K562 (cell line): Measurements from ENCODE around the gene WDR90. TPM values are rescaled to one million over a fixed set of nuclear protein-coding genes. Genes with fewer than 3 reads are reported as not detected.

ENCODE experiments used
- ATAC-seq: fragments of 200-7000 bp; cut with Tn5 transposase; 3 replicates; pipeline ENCODE4 v1.9.1; 2020; ENCODE audit warnings: moderate library complexity
- BruUV-seq: library from RNA; stranded (reverse); fragments of 400-500 nt; replicated peaks from 2 replicates; lab custom pipeline; 2021; lab: Mats Ljungman, UMichigan
- CTCF ChIA-PET: fragments of 300-600 bp; formaldehyde crosslinking; extraction: SDS; loops from one replicate; lab custom pipeline; 2021; ENCODE audit warnings: low intra/inter-chr PET ratio; lab: Yijun Ruan, JAX
- POLR2A ChIA-PET: fragments of 300-600, 350-650 bp; sonication (Branson Sonifier 250); formaldehyde crosslinking; extraction: SDS; loops from one replicate; lab custom pipeline; 2021; ENCODE audit warnings: antibody characterized with exemption, inconsistent platforms; lab: Yijun Ruan, JAX
- DNase-seq, 4 experiments: peaks; one replicate each; pipeline versions ENCODE4 v3.0.0 to v3.0.0-alpha.2; 2011 to 2018; ENCODE audit warnings: low spot score in 3 of 4, mixed read lengths in 3 of 4; ENCODE audit errors: extremely low read depth in 1 of 4
- FAIRE-seq: peaks from 2 replicates; lab custom pipeline; 2011; peaks lifted over from hg19 to GRCh38; lab: Jason Lieb, UNC
- H2AFZ ChIP-seq: 2 replicates; pipeline ENCODE4 v1.6.0; 2011; ENCODE audit warnings: low read depth, low read length, control low read depth, inconsistent platforms
- H3K27ac ChIP-seq: fragments of 200-600 bp; 3 replicates; pipeline ENCODE4 v1.8.0; 2011; ENCODE audit warnings: low read depth, mild to moderate bottlenecking, control low read depth, inconsistent platforms, low read length, moderate library complexity, mixed read lengths; ENCODE audit errors: extremely low read depth
- H3K27me3 ChIP-seq, 2 experiments: fragments of 300-600 bp in 1 of 2; 2 replicates in 1 of 2; 3 replicates in 1 of 2; pipeline versions ENCODE4 v1.6.0 to v1.8.0; 2011; ENCODE audit warnings: inconsistent platforms in 2 of 2, low read length in 2 of 2, mild to moderate bottlenecking in 1 of 2, mixed read lengths in 1 of 2, moderate library complexity in 1 of 2; ENCODE audit not compliant: control insufficient read depth in 2 of 2, insufficient read depth in 2 of 2
- H3K36me3 ChIP-seq: fragments of 300-600 bp; 3 replicates; pipeline ENCODE4 v1.8.0; 2011; ENCODE audit warnings: mild to moderate bottlenecking, low read length, inconsistent platforms; ENCODE audit not compliant: control insufficient read depth, insufficient read depth
- H3K4me1 ChIP-seq, 2 experiments: fragments of 200-600 bp in 1 of 2; replicated peaks in 1 of 2; 2 replicates in 1 of 2; 3 replicates in 1 of 2; pipeline versions ENCODE4 v1.5.1 to v1.8.0; 2011; ENCODE audit warnings: inconsistent platforms in 2 of 2, low read length in 2 of 2, mild to moderate bottlenecking in 1 of 2, mixed read lengths in 1 of 2, moderate library complexity in 1 of 2; ENCODE audit not compliant: control insufficient read depth in 2 of 2, insufficient read depth in 2 of 2
- H3K4me2 ChIP-seq: 2 replicates; pipeline ENCODE4 v1.6.1; 2011; ENCODE audit warnings: low read length, control low read depth, inconsistent platforms, mixed read lengths; ENCODE audit not compliant: insufficient read depth
- H3K4me3 ChIP-seq: fragments of 200-600 bp; sonication (generic), shearing (Covaris generic); 2 replicates; pipeline ENCODE4 v1.5.1; 2016; ENCODE audit warnings: control low read depth, inconsistent platforms
- H3K79me2 ChIP-seq: fragments of 200-600 bp; 3 replicates; pipeline ENCODE4 v1.8.0; 2011; ENCODE audit warnings: low read length, inconsistent platforms; ENCODE audit not compliant: control insufficient read depth, insufficient read depth
- H3K9ac ChIP-seq, 2 experiments: 2 replicates each; pipeline versions ENCODE4 v1.6.0 to v1.6.1; 2011; ENCODE audit warnings: low read depth in 2 of 2, low read length in 2 of 2, control low read depth in 1 of 2, inconsistent platforms in 1 of 2, mild to moderate bottlenecking in 1 of 2, mixed read lengths in 1 of 2; ENCODE audit not compliant: insufficient read depth in 1 of 2
- H3K9me1 ChIP-seq: one replicate; pipeline ENCODE4 v1.6.0; 2011; ENCODE audit warnings: inconsistent platforms, mild to moderate bottlenecking, low read length, moderate library complexity; ENCODE audit not compliant: control insufficient read depth, insufficient read depth
- H3K9me3 ChIP-seq: replicated peaks from 2 replicates; pipeline ENCODE4 v1.5.1; 2011; ENCODE audit warnings: low read depth, low read length, inconsistent platforms; ENCODE audit not compliant: control insufficient read depth, insufficient read depth
- H4K20me1 ChIP-seq: replicated peaks from 2 replicates; pipeline ENCODE4 v1.6.1; 2011; ENCODE audit warnings: low read length, inconsistent platforms, mixed read lengths; ENCODE audit not compliant: control insufficient read depth, insufficient read depth
- RHOXF2B ChIP-seq: fragments of 250-450 bp; sonication (Bioruptor Pico); conservative IDR thresholded peaks from 2 replicates; pipeline ENCODE4 v1.5.1; 2021
- ZNF140 ChIP-seq: fragments of 250-450 bp; sonication (Bioruptor Pico); IDR thresholded peaks from 2 replicates; pipeline ENCODE4 v1.8.0; 2021; ENCODE audit warnings: moderate library complexity, mild to moderate bottlenecking, inconsistent platforms
- ZNF324 ChIP-seq: fragments of 250-450 bp; sonication (Bioruptor Pico); IDR thresholded peaks from 2 replicates; pipeline ENCODE4 v1.4.0; 2020; ENCODE audit warnings: mild to moderate bottlenecking
- ZSCAN29 ChIP-seq: fragments of 450-650 bp; IDR thresholded peaks from 2 replicates; pipeline ENCODE4 v1.6.1; 2017
- WGBS: fragments of 100-300 bp; shearing (Covaris generic); methylation state at CpG from one replicate; pipeline ENCODE4 v1.1.6; 2016; ENCODE audit warnings: low coverage, mixed read lengths; ENCODE audit not compliant: insufficient coverage; ENCODE audit errors: missing lambda C conversion rate; 5-methylcytosine and 5-hydroxymethylcytosine counted together
- in situ Hi-C: fragments of 300-500 bp; cut with MboI; formaldehyde crosslinking; loops from 4 replicates; pipeline ENCODE4 v1.15.0; 2018; ENCODE audit warnings: inconsistent platforms, mixed read lengths
- intact Hi-C: fragments of 100-400 bp; cut with micrococcal nuclease; formaldehyde crosslinking; loops from 2 replicates; pipeline ENCODE4 v1.14.2; 2022
- polyA plus RNA-seq, 8 experiments: library from polyadenylated mRNA; depleted of rRNA in 4 of 8; stranded (reverse) in 5 of 8; unstranded in 3 of 8; fragments of >200 nt; fragmentation: Nextera tagmentation in 2 of 8; fragmentation: Illumina TruSeq in 1 of 8; extraction: Ambion mirVana in 2 of 8; extraction: Trizol in 1 of 8; gene quantifications; 2 replicates each; pipeline versions ENCODE4 v1.2.1 to v1.2.3, GENCODE V29; 2011 to 2014; ENCODE audit warnings: inconsistent platforms in 1 of 8, missing spikeins in 1 of 8
- total RNA-seq, 7 experiments: library from RNA; depleted of rRNA in 6 of 7; stranded (reverse); fragments of >200 nt in 6 of 7; fragmentation: Illumina TruSeq in 2 of 7; extraction: Trizol in 2 of 7; gene quantifications; 2 replicates each; pipeline versions ENCODE4 v1.2.1 to v1.2.3, GENCODE V29; 2011 to 2021; ENCODE audit warnings: low replicate concordance in 1 of 7

The WDR90 gene
- total and polyA plus RNA-seq, 9 of the 15 experiments (the other 6 are each of a cell fraction or from before 2014, with no cell fraction given), result 0.44 to 12.6 (median 3.3) TPM

GRCh38 chr16:634996-635395 is 14.2 kb upstream of the WDR90 start:
- CTCF ChIA-PET, result interaction anchor here (1.8 kb wide), 1 partner anchor 33 kb away, joined by 7 read pairs; the partner anchor contains the start of gene RHOT2
- Histone ChIP-seq H3K79me2 (peaks cover 18% of the 10 kb centered on the region), H3K27ac (peak overlapping the region; percentile 93; the same call in 1 of the 3 replicates), H4K20me1 (no peaks in the 10 kb centered on the region)
- ATAC-seq, result no peak
- no peak for TF ChIP-seq ZSCAN29
- no peak for TF ChIP-seq RHOXF2B (CRISPR knock-in tag)
- TF ChIP-seq ZNF140, result no peak
- TF ChIP-seq ZNF324 (CRISPR knock-in tag), result no peak
- TF ChIP-seq, all 486 proteins: peak for 0
- H3K27me3 ChIP-seq, result no peaks in the 10 kb centered on the region
- no TSS peak for BruUV-seq
- WGBS, result 90% methylated on average over 5 of the region's 7 CpGs
- H3K4me2 ChIP-seq, result peak overlapping the region; percentile 92
- in situ Hi-C loops (no loop called here), intact Hi-C loops (loop anchor here (5.0 kb wide), 1 partner anchor 42 kb away; the partner anchor contains the start of gene RHBDL1)
- H2AFZ ChIP-seq, result no peak overlapping the region
- POLR2A ChIA-PET, result interaction anchor here (0.6 to 2.2 kb wide), 3 partner anchors 13 to 1397 kb away, joined by 3 to 5 read pairs (median 4); no protein-coding TSS in a partner anchor
- FAIRE-seq (no peak), DNase-seq (no peak)
- peak overlapping the region; percentile 87; the same call in 1 of the 2 replicates for H3K4me3 ChIP-seq
- peaks cover 25 to 84% of the 10 kb centered on the region in 2 experiments for H3K4me1 ChIP-seq
- peak overlapping the region; percentile 87 to 99; a peak in 3 of 4 replicates for H3K9ac ChIP-seq
- no peaks in the 10 kb centered on the region for H3K9me1 ChIP-seq
- H3K9me3 ChIP-seq, result no peaks in the 10 kb centered on the region
- peaks cover 25% of the 10 kb centered on the region; the same call in 1 of the 3 replicates for H3K36me3 ChIP-seq
